A673 (cell line): ENCODE data around the gene OVAAL. TPM values are rescaled to one million over a fixed set of nuclear protein-coding genes. Genes with fewer than 3 reads are reported as not detected.

Experiments
- Bru-seq: library from RNA; stranded (reverse); fragments of 400-500 nt; gene quantifications from one replicate; lab custom pipeline; 2021; lab: Mats Ljungman, UMichigan
- BruChase-seq, 2 experiments: library from RNA; stranded (reverse); fragments of 400-500 nt; gene quantifications; one replicate each; lab custom pipeline; 2021; lab: Mats Ljungman, UMichigan
- BruUV-seq: library from RNA; stranded (reverse); fragments of 400-500 nt; replicated peaks from 2 replicates; lab custom pipeline; 2021; lab: Mats Ljungman, UMichigan
- CTCF ChIA-PET: fragments of 300-600 bp; sonication (Branson Sonifier 250); formaldehyde crosslinking; loops from one replicate; lab custom pipeline; 2022; ENCODE audit warnings: antibody characterized with exemption; lab: Charles Lee
- POLR2A ChIA-PET: fragments of 300-600 bp; sonication (Branson Sonifier 250); formaldehyde crosslinking; loops from one replicate; lab custom pipeline; 2022; ENCODE audit warnings: antibody characterized with exemption; ENCODE audit not compliant: low non-redundant PET; lab: Charles Lee
- DNase-seq: peaks from one replicate; pipeline ENCODE4 v3.0.0-alpha.2; 2015; ENCODE audit warnings: low spot score
- H3K27ac ChIP-seq: fragments of 200-600 bp; sonication (generic); 2 replicates; pipeline ENCODE4 v1.5.1; 2016; ENCODE audit warnings: mixed run types, low read depth, mild to moderate bottlenecking, mixed read lengths, antibody characterized with exemption, low read length; ENCODE audit not compliant: poor library complexity, severe bottlenecking
- H3K27me3 ChIP-seq: fragments of 200-600 bp; sonication (generic); replicated peaks from 2 replicates; pipeline ENCODE4 v1.6.1; 2017; ENCODE audit warnings: mixed run types, low read depth, mild to moderate bottlenecking, mixed read lengths, antibody characterized with exemption, low read length; ENCODE audit not compliant: insufficient read depth, poor library complexity
- H3K36me3 ChIP-seq: fragments of 200-600 bp; sonication (generic); 2 replicates; pipeline ENCODE4 v1.6.1; 2016; ENCODE audit warnings: mixed run types, mild to moderate bottlenecking, mixed read lengths, antibody characterized with exemption, low read length; ENCODE audit not compliant: insufficient read depth, poor library complexity, severe bottlenecking
- H3K4me1 ChIP-seq: fragments of 200-600 bp; sonication (generic); 2 replicates; pipeline ENCODE4 v1.6.1; 2017; ENCODE audit warnings: mixed run types, mild to moderate bottlenecking, mixed read lengths, antibody characterized with exemption, low read length; ENCODE audit not compliant: insufficient read depth, poor library complexity, severe bottlenecking
- H3K4me3 ChIP-seq: fragments of 200-600 bp; sonication (generic); 2 replicates; pipeline ENCODE4 v1.5.1; 2016; ENCODE audit warnings: low read depth, mixed run types, mild to moderate bottlenecking, mixed read lengths, low read length; ENCODE audit not compliant: poor library complexity, severe bottlenecking
- H3K9me3 ChIP-seq: fragments of 200-600 bp; sonication (generic); 2 replicates; pipeline ENCODE4 v1.6.1; 2016; ENCODE audit warnings: mixed run types, low read depth, mild to moderate bottlenecking, mixed read lengths, antibody characterized with exemption, low read length; ENCODE audit not compliant: poor library complexity, severe bottlenecking
- CTCF ChIP-seq: fragments of 300-800, 200-600 bp; sonication (generic); conservative IDR thresholded peaks from 2 replicates; pipeline ENCODE4 v1.5.1; 2017; ENCODE audit warnings: low read depth, mild to moderate bottlenecking, antibody characterized with exemption, low read length, moderate library complexity, mixed read lengths
- EZH2 ChIP-seq: fragments of 200-600 bp; sonication (generic); IDR thresholded peaks from 2 replicates; pipeline ENCODE4 v1.6.1; 2017; ENCODE audit warnings: borderline replicate concordance, low read depth, mild to moderate bottlenecking, mixed read lengths, antibody characterized with exemption, low read length; ENCODE audit not compliant: poor library complexity, severe bottlenecking
- intact Hi-C: fragments of 100-400 bp; cut with micrococcal nuclease; formaldehyde crosslinking; loops from one replicate; pipeline ENCODE4 v1.10.0; 2022; ENCODE audit not compliant: unreplicated experiment
- long read RNA-seq: library from polyadenylated mRNA; stranded (forward); transcript quantifications from one replicate; pipeline ENCODE4 v2.0.0, GENCODE V29; 2022
- total RNA-seq: library from RNA; stranded (reverse); gene quantifications from 2 replicates; pipeline ENCODE4 v1.2.3, GENCODE V29; 2021

Gene OVAAL
- total RNA-seq (not detected in 2 replicates), Bru-seq, nascent RNA (percentile 6 among the genes with signal in this experiment), BruChase-seq, experiment 1, labeled RNA remaining after a 2-hour chase (not detected), BruChase-seq, experiment 2, labeled RNA remaining after a 6-hour chase (not detected)
- long read RNA-seq = 0 reads

- POLR2A ChIA-PET = no interaction called here
- intact Hi-C loops = no loop called here
- H3K36me3 ChIP-seq = no peaks in the 10 kb centered on the region
- H3K27me3 ChIP-seq = no peaks in the 10 kb centered on the region
- no peak for DNase-seq
- H3K27ac ChIP-seq = no peak within 1 kb of the TSS
- CTCF ChIA-PET = no interaction called here
- H3K9me3 ChIP-seq = no peaks in the 10 kb centered on the region
- BruUV-seq = no TSS peak
- TF ChIP-seq CTCF = no peak
- TF ChIP-seq EZH2 = no peak
- H3K4me3 ChIP-seq = no peak within 1 kb of the TSS
- H3K4me1 ChIP-seq = no peaks in the 10 kb centered on the region
Observed at GRCh38 chr1:180558664-180559063, at the start of gene OVAAL. Gene OVAAL (plus strand): TSS chr1:180558964.

- ChIA-PET CTCF (no interaction called here), POLR2A (no interaction called here)
- no peaks in the 10 kb centered on the region for H3K9me3 ChIP-seq
- H3K4me1 ChIP-seq = no peaks in the 10 kb centered on the region
- no peak for TF ChIP-seq EZH2
- no peak for TF ChIP-seq CTCF
- BruUV-seq = no TSS peak
- intact Hi-C loops = loop anchor here (10.0 kb wide), 1 partner anchor 914 kb away; no protein-coding TSS in a partner anchor
- H3K4me3 ChIP-seq = no peak overlapping the region
- no peaks in the 10 kb centered on the region for H3K27me3 ChIP-seq
- no peak for DNase-seq
- no peaks in the 10 kb centered on the region for H3K36me3 ChIP-seq
- no peak overlapping the region for H3K27ac ChIP-seq
Observed at GRCh38 chr1:180510882-180511281, 47.9 kb upstream of the OVAAL start.

- intact Hi-C loops = loop anchor here (10.0 kb wide), 1 partner anchor 911 kb away; no protein-coding TSS in a partner anchor
- CTCF ChIA-PET = no interaction called here
- Histone ChIP-seq H3K36me3 (no peaks in the 10 kb centered on the region), H3K9me3 (no peaks in the 10 kb centered on the region), H3K27me3 (no peaks in the 10 kb centered on the region), H3K27ac (no peak overlapping the region), H3K4me1 (no peaks in the 10 kb centered on the region), H3K4me3 (no peak overlapping the region)
- BruUV-seq = no TSS peak
- DNase-seq = no peak
- TF ChIP-seq CTCF (no peak), EZH2 (no peak)
- POLR2A ChIA-PET = interaction anchor here (0.6 kb wide), 1 partner anchor 340 kb away, joined by 11 read pairs; no protein-coding TSS in a partner anchor
Observed at GRCh38 chr1:180513531-180513930, 45.2 kb upstream of the OVAAL start.
